SK-N-MC (cell line): Measurements from ENCODE around the gene IFNG.

ENCODE experiments used
- EZH2 ChIP-seq: fragments of 200-600 bp; sonication (generic); IDR thresholded peaks from one replicate; pipeline ENCODE4 v1.6.1; 2017; ENCODE audit warnings: antibody characterized with exemption
- FOXP2 ChIP-seq: optimal IDR thresholded peaks from 2 replicates; pipeline ENCODE3; 2011; ENCODE audit warnings: mild to moderate bottlenecking, moderate library complexity; ENCODE audit not compliant: insufficient read depth; ENCODE audit errors: extremely low read length, control extremely low read depth
- POLR2AphosphoS5 ChIP-seq: IDR thresholded peaks from 2 replicates; pipeline ENCODE4 v1.6.1; 2012; ENCODE audit warnings: mild to moderate bottlenecking, low read depth, low read length, borderline replicate concordance

DNA sequence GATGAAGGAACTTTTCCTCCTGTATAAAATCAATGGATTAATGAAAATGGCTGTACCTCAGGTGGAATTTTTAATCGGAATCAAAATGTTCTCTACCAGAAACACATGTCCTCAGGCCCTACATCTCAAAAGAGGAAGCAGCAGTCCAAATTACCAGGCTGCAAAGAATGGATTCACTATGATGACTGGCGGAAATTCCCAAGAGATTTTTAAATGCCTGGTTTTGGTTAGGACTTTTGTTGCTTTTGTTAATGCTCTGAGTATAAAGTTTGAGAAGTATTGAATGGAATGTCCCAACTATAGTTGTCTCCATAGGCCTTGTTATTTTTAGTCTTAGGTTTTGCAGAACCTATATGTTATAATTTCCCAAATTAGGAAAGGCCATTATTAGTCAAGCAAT lies 11.2 kb upstream of the IFNG start:
- TF ChIP-seq EZH2 (no peak), POLR2AphosphoS5 (no peak), FOXP2 (no peak)
